GM12878 (cell line): ENCODE data around the gene FGFR1OP2. TPM values are rescaled to one million over a fixed set of nuclear protein-coding genes. Genes with fewer than 3 reads are reported as not detected.

Source experiments
- ATAC-seq: fragments of 200-7000 bp; cut with Tn5 transposase; 3 replicates; pipeline ENCODE4 v1.9.1; 2020; ENCODE audit warnings: mild to moderate bottlenecking, moderate library complexity
- BruUV-seq: library from RNA; stranded (reverse); fragments of 400-500 nt; replicated peaks from 2 replicates; lab custom pipeline; 2021; lab: Mats Ljungman, UMichigan
- CTCF ChIA-PET: fragments of 300-600 bp; sonication (Branson Sonifier 250); formaldehyde crosslinking; extraction: SDS; loops from one replicate; lab custom pipeline; 2021; ENCODE audit warnings: inconsistent platforms; lab: Yijun Ruan, JAX
- POLR2A ChIA-PET: fragments of 350-600 bp; formaldehyde crosslinking; extraction: SDS; loops from one replicate; lab custom pipeline; 2021; ENCODE audit warnings: inconsistent platforms; lab: Charles Lee
- RAD21 ChIA-PET: fragments of 300-600 bp; sonication (Branson Sonifier 250); formaldehyde crosslinking; loops from one replicate; lab custom pipeline; 2023; ENCODE audit warnings: antibody characterized with exemption; ENCODE audit not compliant: unreplicated experiment; lab: Charles Lee
- SMC1A ChIA-PET: fragments of 300-600 bp; sonication (Branson Sonifier 250); formaldehyde crosslinking; loops from one replicate; lab custom pipeline; 2023; ENCODE audit not compliant: unreplicated experiment, uncharacterized antibody; lab: Charles Lee
- DNase-seq: peaks from one replicate; pipeline ENCODE4 v3.0.0-alpha.2; 2011; ENCODE audit warnings: low read depth, low spot score
- FAIRE-seq: peaks from 3 replicates; lab custom pipeline; 2011; peaks lifted over from hg19 to GRCh38; lab: Jason Lieb, UNC
- H2AFZ ChIP-seq: 2 replicates; pipeline ENCODE4 v1.6.0; 2011; ENCODE audit warnings: low read depth, low read length, control low read depth; ENCODE audit not compliant: control insufficient read depth
- H3K27ac ChIP-seq: 2 replicates; pipeline ENCODE4 v1.5.1; 2011; ENCODE audit warnings: control low read depth; ENCODE audit not compliant: control insufficient read depth, insufficient read depth
- H3K27me3 ChIP-seq, 2 experiments: replicated peaks in 1 of 2; 2 replicates each; pipeline versions ENCODE4 v1.6.0 to v1.6.1; 2011; ENCODE audit warnings: low read length in 1 of 2; ENCODE audit not compliant: control insufficient read depth in 2 of 2, insufficient read depth in 2 of 2
- H3K36me3 ChIP-seq, 2 experiments: 2 replicates each; pipeline ENCODE4 v1.5.1; 2011; ENCODE audit warnings: low read length in 1 of 2; ENCODE audit not compliant: control insufficient read depth in 2 of 2, insufficient read depth in 2 of 2
- H3K4me1 ChIP-seq: 2 replicates; pipeline ENCODE4 v1.6.1; 2011; ENCODE audit warnings: mild to moderate bottlenecking, low read length, moderate library complexity, mixed read lengths; ENCODE audit not compliant: control insufficient read depth, insufficient read depth
- H3K4me2 ChIP-seq: 2 replicates; pipeline ENCODE4 v1.6.0; 2011; ENCODE audit warnings: control low read depth; ENCODE audit not compliant: control insufficient read depth, insufficient read depth
- H3K4me3 ChIP-seq: fragments of 200-600 bp; sonication (generic); 2 replicates; pipeline ENCODE4 v1.5.1; 2016
- H3K79me2 ChIP-seq: 2 replicates; pipeline ENCODE4 v1.6.0; 2011; ENCODE audit warnings: low read length; ENCODE audit not compliant: control insufficient read depth, insufficient read depth
- H3K9ac ChIP-seq: 2 replicates; pipeline ENCODE4 v1.8.0; 2011; ENCODE audit warnings: low read length, control low read depth, mixed read lengths; ENCODE audit not compliant: control insufficient read depth, insufficient read depth
- H3K9me3 ChIP-seq: replicated peaks from 3 replicates; pipeline ENCODE4 v1.5.1; 2011; ENCODE audit warnings: mild to moderate bottlenecking, low read length; ENCODE audit not compliant: control insufficient read depth, insufficient read depth
- H4K20me1 ChIP-seq: 2 replicates; pipeline ENCODE4 v1.6.0; 2011; ENCODE audit not compliant: control insufficient read depth, insufficient read depth
- BMI1 ChIP-seq: fragments of 450-650 bp; IDR thresholded peaks from 2 replicates; pipeline ENCODE4 v1.6.1; 2016; ENCODE audit warnings: mild to moderate bottlenecking, moderate library complexity, borderline replicate concordance
- CREM ChIP-seq: IDR thresholded peaks from 2 replicates; pipeline ENCODE4 v1.6.1; 2014; ENCODE audit warnings: antibody characterized with exemption, low read depth
- E4F1 ChIP-seq: fragments of 450-650 bp; IDR thresholded peaks from 2 replicates; pipeline ENCODE4 v1.6.1; 2018; ENCODE audit warnings: borderline replicate concordance, mild to moderate bottlenecking; ENCODE audit not compliant: partially characterized antibody
- EED ChIP-seq: sonication (generic); IDR thresholded peaks from 2 replicates; pipeline ENCODE4 v1.6.1; 2016; ENCODE audit warnings: antibody characterized with exemption, low read depth
- GABPA ChIP-seq: IDR thresholded peaks from 2 replicates; pipeline ENCODE4 v1.6.1; 2014; ENCODE audit warnings: antibody characterized with exemption, low read depth, mild to moderate bottlenecking, inconsistent platforms
- HSF1 ChIP-seq: fragments of 150-350 bp; IDR thresholded peaks from 2 replicates; pipeline ENCODE4 v1.6.1; 2014; ENCODE audit warnings: mild to moderate bottlenecking, low read depth, low read length
- IKZF1 ChIP-seq: fragments of 450-650 bp; conservative IDR thresholded peaks from 2 replicates; pipeline ENCODE4 v1.6.1; 2017; ENCODE audit warnings: antibody characterized with exemption, mild to moderate bottlenecking
- IRF4 ChIP-seq: IDR thresholded peaks from 2 replicates; pipeline ENCODE4 v1.6.1; 2011; ENCODE audit warnings: low read depth, low read length
- NFIC ChIP-seq: IDR thresholded peaks from 2 replicates; pipeline ENCODE4 v1.6.1; 2012; ENCODE audit warnings: low read depth, mild to moderate bottlenecking, inconsistent platforms, low read length, moderate library complexity
- NFYA ChIP-seq: IDR thresholded peaks from 2 replicates; pipeline ENCODE4 v1.6.1; 2011; ENCODE audit warnings: low read depth, mild to moderate bottlenecking, low read length, improper control_type of control experiment, borderline replicate concordance
- RBBP5 ChIP-seq: fragments of 200-600 bp; sonication (generic); conservative IDR thresholded peaks from 2 replicates; pipeline ENCODE4 v1.6.1; 2016
- ZNF274 ChIP-seq: IDR thresholded peaks from one replicate; pipeline ENCODE4 v1.8.0; 2011; ENCODE audit not compliant: insufficient read length, insufficient read depth
- WGBS: methylation state at CpG from one replicate; pipeline ENCODE4 v1.1.6; 2016; ENCODE audit warnings: low lambda C conversion rate; ENCODE audit not compliant: insufficient replicate concordance, insufficient coverage; ENCODE audit errors: missing lambda C conversion rate; 5-methylcytosine and 5-hydroxymethylcytosine counted together
- in situ Hi-C: fragments of 300-500 bp; cut with MboI; formaldehyde crosslinking; loops from 9 replicates; pipeline ENCODE4 v1.14.3; 2018; ENCODE audit warnings: mixed read lengths
- intact Hi-C: fragments of 100-400 bp; cut with micrococcal nuclease; formaldehyde crosslinking; loops from one replicate; pipeline ENCODE4 v1.14.2; 2022; ENCODE audit not compliant: unreplicated experiment
- polyA plus RNA-seq, 11 experiments: library from polyadenylated mRNA; depleted of rRNA in 4 of 11; unstranded in 6 of 11; stranded (reverse) in 5 of 11; fragments of >200 nt; fragmentation: Nextera tagmentation in 4 of 11; fragmentation: Illumina TruSeq in 1 of 11; extraction: Ambion mirVana in 4 of 11; extraction: Trizol in 1 of 11; gene quantifications; 1 replicate in 1 of 11; 2 replicates in 10 of 11; pipeline versions ENCODE4 v1.2.1 to v1.2.3, GENCODE V29; 2011 to 2016; ENCODE audit warnings: inconsistent platforms in 2 of 11, missing spikeins in 2 of 11, low read depth in 1 of 11
- total RNA-seq, 4 experiments: library from RNA; depleted of rRNA in 3 of 4; stranded (reverse); fragments of >200 nt in 3 of 4; fragmentation: Illumina TruSeq in 1 of 4; extraction: Trizol in 1 of 4; gene quantifications; 2 replicates each; pipeline versions ENCODE4 v1.2.1 to v1.2.3, GENCODE V29; 2013 to 2021
- TF ChIP-seq, protein P1 (sequence below): IDR thresholded peaks from 2 replicates; pipeline ENCODE4 v1.6.1; 2012; ENCODE audit warnings: low read depth, low read length, improper control_type of control experiment
- TF ChIP-seq, protein P2 (sequence below): fragments of 450-650 bp; IDR thresholded peaks from 2 replicates; pipeline ENCODE4 v1.6.1; 2018; ENCODE audit warnings: mild to moderate bottlenecking, low read depth, moderate library complexity; ENCODE audit not compliant: partially characterized antibody

The FGFR1OP2 gene
- total and polyA plus RNA-seq, 10 of the 15 experiments (the other 5 are each of a cell fraction or from before 2014, with no cell fraction given): 28.5 to 59.1 (median 38.3) TPM

GRCh38 chr12:26989873-26990272 is 51.6 kb downstream of the FGFR1OP2 start:
- Histone ChIP-seq H3K9ac (no peak overlapping the region), H3K4me3 (no peak overlapping the region), H3K79me2 (no peaks in the 10 kb centered on the region; the same call in 1 of the 2 replicates), H3K4me1 (no peaks in the 10 kb centered on the region), H3K27me3 (no peaks in the 10 kb centered on the region), H3K36me3 (peaks cover 5 to 16% of the 10 kb centered on the region in 2 experiments; a peak in 3 of 4 replicates), H2AFZ (no peak overlapping the region), H3K9me3 (no peaks in the 10 kb centered on the region), H3K4me2 (no peak overlapping the region), H3K27ac (no peak overlapping the region), H4K20me1 (no peaks in the 10 kb centered on the region)
- ATAC-seq (no peak), FAIRE-seq (no peak), DNase-seq (no peak)
- in situ Hi-C loops: no loop called here
- ChIA-PET CTCF (interaction anchor here (0.9 to 1.1 kb wide), 3 partner anchors 13 to 135 kb away, joined by 3 read pairs; no protein-coding TSS in a partner anchor), RAD21 (interaction anchor here (0.6 to 0.9 kb wide), 2 partner anchors 18 to 330 kb away, joined by 3 to 4 read pairs; no protein-coding TSS in a partner anchor), SMC1A (interaction anchor here (0.8 to 1.8 kb wide), 7 partner anchors 8 to 66 kb away, joined by 3 to 7 read pairs (median 3); no protein-coding TSS in a partner anchor), POLR2A (interaction anchor here (1.1 kb wide), 1 partner anchor 14 kb away, joined by 3 read pairs; no protein-coding TSS in a partner anchor)
- intact Hi-C loops: no loop called here
- no TSS peak for BruUV-seq
- TF ChIP-seq, protein P1, sequence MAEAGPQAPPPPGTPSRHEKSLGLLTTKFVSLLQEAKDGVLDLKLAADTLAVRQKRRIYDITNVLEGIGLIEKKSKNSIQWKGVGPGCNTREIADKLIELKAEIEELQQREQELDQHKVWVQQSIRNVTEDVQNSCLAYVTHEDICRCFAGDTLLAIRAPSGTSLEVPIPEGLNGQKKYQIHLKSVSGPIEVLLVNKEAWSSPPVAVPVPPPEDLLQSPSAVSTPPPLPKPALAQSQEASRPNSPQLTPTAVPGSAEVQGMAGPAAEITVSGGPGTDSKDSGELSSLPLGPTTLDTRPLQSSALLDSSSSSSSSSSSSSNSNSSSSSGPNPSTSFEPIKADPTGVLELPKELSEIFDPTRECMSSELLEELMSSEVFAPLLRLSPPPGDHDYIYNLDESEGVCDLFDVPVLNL: no peak
- TF ChIP-seq NFIC: no peak
- no peak for TF ChIP-seq NFYA
- TF ChIP-seq CREM: no peak
- no peak for TF ChIP-seq ZNF274
- no peak for TF ChIP-seq IKZF1
- no peak for TF ChIP-seq EED
- TF ChIP-seq RBBP5: no peak
- no peak for TF ChIP-seq HSF1
- no peak for TF ChIP-seq GABPA
- TF ChIP-seq, protein P2, sequence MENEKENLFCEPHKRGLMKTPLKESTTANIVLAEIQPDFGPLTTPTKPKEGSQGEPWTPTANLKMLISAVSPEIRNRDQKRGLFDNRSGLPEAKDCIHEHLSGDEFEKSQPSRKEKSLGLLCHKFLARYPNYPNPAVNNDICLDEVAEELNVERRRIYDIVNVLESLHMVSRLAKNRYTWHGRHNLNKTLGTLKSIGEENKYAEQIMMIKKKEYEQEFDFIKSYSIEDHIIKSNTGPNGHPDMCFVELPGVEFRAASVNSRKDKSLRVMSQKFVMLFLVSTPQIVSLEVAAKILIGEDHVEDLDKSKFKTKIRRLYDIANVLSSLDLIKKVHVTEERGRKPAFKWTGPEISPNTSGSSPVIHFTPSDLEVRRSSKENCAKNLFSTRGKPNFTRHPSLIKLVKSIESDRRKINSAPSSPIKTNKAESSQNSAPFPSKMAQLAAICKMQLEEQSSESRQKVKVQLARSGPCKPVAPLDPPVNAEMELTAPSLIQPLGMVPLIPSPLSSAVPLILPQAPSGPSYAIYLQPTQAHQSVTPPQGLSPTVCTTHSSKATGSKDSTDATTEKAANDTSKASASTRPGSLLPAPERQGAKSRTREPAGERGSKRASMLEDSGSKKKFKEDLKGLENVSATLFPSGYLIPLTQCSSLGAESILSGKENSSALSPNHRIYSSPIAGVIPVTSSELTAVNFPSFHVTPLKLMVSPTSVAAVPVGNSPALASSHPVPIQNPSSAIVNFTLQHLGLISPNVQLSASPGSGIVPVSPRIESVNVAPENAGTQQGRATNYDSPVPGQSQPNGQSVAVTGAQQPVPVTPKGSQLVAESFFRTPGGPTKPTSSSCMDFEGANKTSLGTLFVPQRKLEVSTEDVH: no peak
- no peak for TF ChIP-seq IRF4
- TF ChIP-seq BMI1: no peak
- no peak for TF ChIP-seq E4F1
- TF ChIP-seq, all 136 proteins: peak for 0
- WGBS: 83% methylated on average over 4 of the region's 4 CpGs
